IPS-NIHi11 (cell line): Measurements from ENCODE around the gene RAB11FIP5.
"Not testable (repeated sequence)": the region's sequence is repeated elsewhere in the genome, so short reads cannot be mapped to it uniquely, and the experiment has no call there.

Experiments used
- DNase-seq: peaks from one replicate; pipeline ENCODE4 v3.0.0; 2012; ENCODE audit warnings: mixed read lengths, low spot score

RAB11FIP5 gene

DNA sequence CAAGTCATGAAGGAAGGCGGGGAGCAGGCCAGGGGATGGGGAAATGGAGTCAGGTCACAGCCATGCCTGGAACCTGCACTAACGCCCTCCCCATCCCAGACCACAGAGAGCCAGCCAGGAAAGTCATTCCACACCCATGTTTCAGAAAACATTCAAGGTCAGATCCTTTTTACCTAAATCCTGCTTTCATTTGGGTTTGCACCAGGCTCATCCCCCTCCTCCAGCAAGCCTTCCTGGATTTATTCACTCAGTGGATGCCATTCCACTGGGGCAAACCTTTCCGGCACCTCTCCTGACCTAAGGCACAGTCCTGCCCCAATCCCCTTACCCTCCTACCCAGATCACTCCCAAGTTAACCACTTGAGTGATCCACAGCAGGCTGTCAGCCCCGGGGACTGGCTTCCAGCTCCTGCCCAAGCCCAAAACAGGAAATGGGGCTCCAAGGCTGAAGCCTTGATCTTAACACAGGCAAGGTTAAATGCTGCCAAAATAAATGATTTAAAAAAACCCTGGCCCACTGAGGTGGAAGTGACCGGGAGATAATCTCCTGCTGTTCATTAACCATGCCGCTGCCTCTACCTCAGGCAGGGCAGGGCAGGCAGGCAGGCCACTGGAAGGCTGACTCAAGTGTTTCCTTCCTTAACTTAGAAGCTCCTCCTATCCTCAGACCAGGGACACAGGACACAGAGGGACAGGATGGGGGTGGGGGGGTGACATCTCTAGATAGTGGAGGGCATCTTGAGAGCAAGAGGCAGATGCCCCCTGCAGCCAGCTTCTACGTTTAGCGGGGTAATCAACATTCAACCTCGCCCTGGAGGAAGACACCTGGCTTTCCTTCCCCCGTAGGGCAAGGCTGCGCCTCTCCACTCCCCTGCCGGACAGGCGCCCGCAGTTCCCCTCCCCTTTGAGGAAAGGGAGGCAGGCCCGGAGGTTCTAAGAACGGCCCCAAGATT lies 1.4 kb downstream of the RAB11FIP5 start:
- peak; percentile 54 for DNase-seq

GRCh38 chr2:73110168-73111072 lies 2.3 kb downstream of the RAB11FIP5 start:
- DNase-seq: no peak

- DNase-seq: no peak
These were observed 3.1 kb downstream of the RAB11FIP5 start for GRCh38 chr2:73109431-73110167.

- no peak for DNase-seq
These were observed 5.4 kb downstream of the RAB11FIP5 start for GRCh38 chr2:73107211-73107926.

DNA sequence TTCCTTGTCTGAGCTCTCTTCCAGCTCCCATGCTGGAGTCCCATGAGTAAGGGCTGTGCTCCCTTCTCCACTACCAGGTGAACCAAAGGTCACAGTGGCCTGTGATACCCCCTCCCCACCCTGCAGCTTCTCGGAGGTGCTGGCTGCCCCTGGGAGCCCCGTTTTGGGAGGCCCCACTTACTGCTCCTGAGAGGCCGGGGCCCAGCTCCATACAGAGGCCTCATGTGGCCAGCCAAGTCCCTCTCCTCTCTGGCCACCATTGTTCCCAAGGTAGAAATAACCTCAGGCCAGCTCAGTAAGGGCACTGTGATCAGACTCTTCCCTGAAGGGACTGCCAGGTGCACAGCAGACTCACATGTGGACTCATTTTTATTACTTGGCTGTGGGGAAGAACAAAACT lies 6.0 kb downstream of the RAB11FIP5 start:
- DNase-seq: no peak

DNA sequence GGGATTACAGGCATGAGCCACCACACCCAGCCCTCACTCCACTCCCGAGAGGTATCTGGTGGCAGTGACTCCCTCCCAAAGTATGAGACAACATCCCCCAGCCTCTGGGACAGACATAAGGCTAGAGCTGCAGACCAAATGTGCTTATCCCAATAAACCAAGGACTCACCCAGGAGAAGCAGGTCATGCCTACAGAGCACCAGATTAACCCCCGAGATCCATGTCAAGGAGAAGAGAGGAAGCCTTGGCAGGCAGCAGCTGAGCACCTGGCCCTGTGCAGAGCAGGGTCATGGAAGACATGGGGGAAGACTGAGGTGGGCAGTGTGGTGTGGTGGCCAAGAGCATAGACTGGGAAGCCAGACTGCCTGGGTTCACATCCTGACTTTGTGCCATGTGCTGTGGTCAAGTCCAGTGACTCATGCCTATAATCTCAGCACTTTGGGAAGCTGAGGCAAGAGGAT lies 7.2 kb downstream of the RAB11FIP5 start:
- no peak for DNase-seq

DNA sequence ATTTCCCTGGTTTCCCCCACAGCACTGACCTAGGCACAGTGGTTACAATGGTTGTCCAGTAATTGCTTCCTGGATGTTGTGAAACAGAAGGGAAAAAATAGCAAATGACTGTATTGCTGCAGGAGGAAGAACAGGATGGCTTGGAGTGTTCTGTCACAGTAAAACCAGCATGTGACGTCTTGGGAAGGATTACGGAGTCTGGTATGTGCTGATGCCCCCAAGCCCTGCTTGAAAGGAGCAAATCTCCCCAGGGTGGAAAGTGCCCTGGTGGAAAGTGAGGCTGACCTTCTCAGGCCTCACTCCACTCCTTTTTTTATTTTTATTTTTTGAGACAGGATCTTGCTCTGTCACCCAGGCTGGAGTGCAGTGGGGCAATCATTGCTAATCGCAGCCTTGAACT lies 7.8 kb downstream of the RAB11FIP5 start:
- DNase-seq: no peak

DNA sequence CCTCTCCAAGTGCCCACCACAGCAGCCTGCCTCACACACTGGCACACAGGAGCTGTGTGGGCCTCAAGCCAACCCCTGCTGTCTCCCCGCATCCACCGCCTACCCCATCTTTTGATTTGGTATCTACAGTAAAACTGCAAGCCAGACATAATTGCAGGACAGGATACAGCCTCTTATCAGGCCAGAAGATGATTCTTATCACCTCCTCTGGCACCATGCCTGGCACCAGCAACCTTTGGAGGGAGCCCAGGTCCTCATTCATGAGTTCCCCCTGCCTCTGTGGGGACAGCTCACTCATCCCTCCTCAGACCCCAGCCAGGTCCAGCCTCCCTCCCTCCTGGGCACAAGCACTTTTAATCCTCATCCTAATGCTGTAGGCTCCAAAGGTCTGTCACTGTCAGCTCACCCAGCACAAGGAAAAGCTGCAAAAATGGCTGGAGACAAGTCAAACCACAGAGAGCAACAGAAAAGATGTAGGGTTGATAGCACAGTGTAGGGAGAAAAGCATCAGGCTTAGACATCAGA lies 9.7 kb downstream of the RAB11FIP5 start:
- DNase-seq: no peak

DNA sequence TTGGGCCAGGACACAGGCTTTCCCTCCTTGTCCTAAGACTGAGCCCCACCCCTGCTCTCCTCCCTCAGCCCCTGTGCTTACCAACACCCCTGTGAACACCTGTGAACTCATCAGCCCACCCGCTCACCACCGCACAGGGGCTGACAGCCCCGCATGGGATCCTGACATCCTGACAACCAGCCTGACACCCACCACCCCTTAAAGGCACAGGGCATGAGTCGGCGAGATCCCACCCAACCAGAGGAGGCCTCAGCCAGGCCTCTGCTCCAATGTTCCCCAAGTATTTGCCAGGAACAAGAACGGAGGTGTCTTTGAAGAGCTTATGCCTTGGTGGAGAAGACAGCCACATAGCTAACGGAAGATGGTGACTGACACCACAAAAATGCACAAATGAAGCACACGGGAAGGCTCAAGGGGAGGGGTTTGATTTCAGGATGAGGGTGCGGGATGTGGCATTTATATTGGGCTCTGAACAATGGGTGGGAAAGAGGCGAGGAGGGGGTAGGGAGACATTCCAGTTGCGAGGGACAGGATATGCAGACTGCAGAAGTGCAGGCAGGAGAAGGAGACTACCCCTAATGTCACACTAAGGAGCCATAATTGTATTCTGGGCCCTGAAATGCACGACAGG lies 11.0 kb downstream of the RAB11FIP5 start:
- DNase-seq: peak; percentile 44

DNA sequence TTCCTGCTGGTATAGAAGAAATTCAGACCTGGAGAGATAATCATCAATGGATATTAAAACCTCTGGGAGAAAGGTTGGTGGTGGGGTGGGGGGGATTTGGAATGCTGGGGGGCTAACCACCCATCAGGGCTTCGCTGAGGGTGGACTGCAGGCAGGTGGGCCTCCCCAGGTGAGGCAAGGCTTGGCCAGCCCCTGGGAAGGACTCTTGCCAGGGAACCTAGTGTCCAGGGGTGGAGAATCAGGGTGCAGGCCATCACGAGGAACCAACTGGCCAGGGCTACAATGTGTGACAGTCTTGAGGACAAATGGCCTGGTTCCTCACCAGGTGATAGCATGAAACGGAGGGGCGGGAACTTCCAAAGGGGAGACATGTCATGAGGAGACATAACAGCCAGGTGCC lies 11.8 kb downstream of the RAB11FIP5 start:
- DNase-seq: no peak

- DNase-seq: no peak
These were observed 13.3 kb downstream of the RAB11FIP5 start for GRCh38 chr2:73099486-73099885.

- DNase-seq: no peak
These were observed 16.8 kb downstream of the RAB11FIP5 start for GRCh38 chr2:73095910-73096309.

- DNase-seq: not testable (repeated sequence)
These were observed 19.0 kb downstream of the RAB11FIP5 start for GRCh38 chr2:73093601-73094218.

GRCh38 chr2:73092146-73092783 lies 20.5 kb downstream of the RAB11FIP5 start:
- no peak for DNase-seq

DNA sequence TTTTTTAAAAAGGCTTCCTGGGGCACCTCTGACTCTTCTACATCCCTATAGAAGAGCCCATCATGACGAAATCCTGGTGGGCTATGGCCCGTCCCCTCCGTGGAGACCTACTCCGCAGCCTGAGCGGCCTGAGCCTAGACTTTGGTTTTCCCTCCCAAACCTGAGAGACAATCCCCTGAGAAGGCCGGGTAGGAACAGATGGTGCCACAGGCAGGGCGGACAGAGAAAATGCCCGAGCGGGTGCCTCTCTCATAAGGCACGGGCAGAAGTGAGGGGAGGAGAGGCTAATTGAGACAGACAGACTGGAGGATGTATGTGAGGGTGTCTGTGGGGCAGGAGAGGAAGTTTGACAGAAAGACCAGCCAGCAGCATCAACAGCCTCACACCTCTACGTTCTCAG lies 21.1 kb downstream of the RAB11FIP5 start:
- no peak for DNase-seq

DNA sequence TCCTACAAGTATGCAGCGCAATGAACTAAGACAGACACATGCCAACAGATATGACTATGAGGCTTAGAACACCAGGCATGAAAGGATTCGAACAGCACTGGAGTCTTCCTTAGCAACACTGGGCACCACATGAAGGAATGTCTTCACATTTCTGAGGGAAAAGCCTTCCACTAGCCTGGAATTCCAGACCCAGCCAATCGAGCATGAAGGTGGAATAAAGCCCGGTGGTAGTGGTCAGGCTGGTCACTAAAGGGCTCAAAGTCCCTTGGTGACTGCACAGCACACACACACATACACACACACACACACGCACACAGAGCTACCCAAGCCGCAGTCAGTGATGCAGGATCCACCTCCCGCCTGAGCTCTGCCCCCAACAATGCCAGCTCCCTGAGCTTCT lies 21.6 kb downstream of the RAB11FIP5 start:
- DNase-seq: no peak

GRCh38 chr2:73089270-73090030 lies 23.3 kb downstream of the RAB11FIP5 start:
- DNase-seq: peak; percentile 70

GRCh38 chr2:73088703-73089102 lies 24.0 kb downstream of the RAB11FIP5 start:
- DNase-seq: no peak

- DNase-seq: no peak
These were observed 24.5 kb downstream of the RAB11FIP5 start for GRCh38 chr2:73088211-73088610.
